Measurements from ENCODE around the gene CPN1.

Gene CPN1

GRCh38 chr10:100104300-100104699, 22.6 kb upstream of the CPN1 start:
- H3K27ac ChIP-seq (ENCODE audit: low read length), result no peak overlapping the region
- DNase-seq, result no peak
- no peak for TF ChIP-seq EZH2phosphoT487 (IDR thresholded peaks at IDR 0.05; ENCODE audit: low read length)
- TF ChIP-seq EZH2 (optimal IDR thresholded peaks at IDR 0.05; ENCODE audit: low read depth, low read length), result no peak
- TF ChIP-seq CTCF (IDR thresholded peaks at IDR 0.05; ENCODE audit: low read length), result no peak
- H3K4me1 ChIP-seq (ENCODE audit: low read length), result no peaks in the 10 kb centered on the region
- no peak overlapping the region for H3K9ac ChIP-seq (ENCODE audit: low read length)
- no peaks in the 10 kb centered on the region for H3K36me3 ChIP-seq (replicated peaks; ENCODE audit: insufficient read depth, low read length)
- H3K79me2 ChIP-seq (ENCODE audit: low read length), result no peaks in the 10 kb centered on the region
- H3K4me3 ChIP-seq (ENCODE audit: low read length), result no peak overlapping the region
- no peaks in the 10 kb centered on the region for H4K20me1 ChIP-seq (ENCODE audit: insufficient read depth, low read length)
- no peak overlapping the region for H3K4me2 ChIP-seq (ENCODE audit: low read depth, low read length)
- H3K9me2 ChIP-seq (replicated peaks; ENCODE audit: insufficient read depth, low read length), result no peaks in the 10 kb centered on the region
- no peaks in the 10 kb centered on the region for H3F3A ChIP-seq (ENCODE audit: insufficient read depth, low read length)
- no peaks in the 10 kb centered on the region for H3K27me3 ChIP-seq (replicated peaks; ENCODE audit: insufficient read depth, low read length)
- H2AFZ ChIP-seq (ENCODE audit: low read length), result no peak overlapping the region
- no peaks in the 10 kb centered on the region for H3K9me3 ChIP-seq (replicated peaks; ENCODE audit: insufficient read depth, low read length)

GRCh38 chr10:100103581-100103980, 21.9 kb upstream of the CPN1 start:
- Histone ChIP-seq H3K4me3 (ENCODE audit: low read length) (no peak overlapping the region), H3K9ac (ENCODE audit: low read length) (no peak overlapping the region), H3K36me3 (replicated peaks; ENCODE audit: insufficient read depth, low read length) (no peaks in the 10 kb centered on the region), H3F3A (ENCODE audit: insufficient read depth, low read length) (no peaks in the 10 kb centered on the region), H3K27ac (ENCODE audit: low read length) (no peak overlapping the region), H3K4me1 (ENCODE audit: low read length) (no peaks in the 10 kb centered on the region), H3K9me3 (replicated peaks; ENCODE audit: insufficient read depth, low read length) (no peaks in the 10 kb centered on the region), H4K20me1 (ENCODE audit: insufficient read depth, low read length) (no peaks in the 10 kb centered on the region), H3K79me2 (ENCODE audit: low read length) (no peaks in the 10 kb centered on the region), H3K4me2 (ENCODE audit: low read depth, low read length) (no peak overlapping the region), H2AFZ (ENCODE audit: low read length) (no peak overlapping the region), H3K27me3 (replicated peaks; ENCODE audit: insufficient read depth, low read length) (no peaks in the 10 kb centered on the region), H3K9me2 (replicated peaks; ENCODE audit: insufficient read depth, low read length) (no peaks in the 10 kb centered on the region)
- DNase-seq, result no peak
- TF ChIP-seq EZH2phosphoT487 (IDR thresholded peaks at IDR 0.05; ENCODE audit: low read length) (no peak), CTCF (IDR thresholded peaks at IDR 0.05; ENCODE audit: low read length) (no peak)

GRCh38 chr10:100101192-100102076, 19.8 kb upstream of the CPN1 start:
- no peak overlapping the region for H3K4me2 ChIP-seq (ENCODE audit: low read depth, low read length)

More at GRCh38 chr10:100101192-100102076, 19.8 kb upstream of the CPN1 start:
- Histone ChIP-seq H3F3A (ENCODE audit: insufficient read depth, low read length) (no peaks in the 10 kb centered on the region), H3K27me3 (replicated peaks; ENCODE audit: insufficient read depth, low read length) (no peaks in the 10 kb centered on the region), H3K9me2 (replicated peaks; ENCODE audit: insufficient read depth, low read length) (no peaks in the 10 kb centered on the region), H3K27ac (ENCODE audit: low read length) (no peak overlapping the region), H3K9me3 (replicated peaks; ENCODE audit: insufficient read depth, low read length) (no peaks in the 10 kb centered on the region), H3K4me1 (ENCODE audit: low read length) (no peaks in the 10 kb centered on the region), H3K9ac (ENCODE audit: low read length) (no peak overlapping the region), H4K20me1 (ENCODE audit: insufficient read depth, low read length) (no peaks in the 10 kb centered on the region), H3K36me3 (replicated peaks; ENCODE audit: insufficient read depth, low read length) (no peaks in the 10 kb centered on the region), H3K4me3 (ENCODE audit: low read length) (no peak overlapping the region), H2AFZ (ENCODE audit: low read length) (no peak overlapping the region), H3K79me2 (ENCODE audit: low read length) (no peaks in the 10 kb centered on the region)
- TF ChIP-seq EZH2phosphoT487 (IDR thresholded peaks at IDR 0.05; ENCODE audit: low read length) (no peak), EZH2 (optimal IDR thresholded peaks at IDR 0.05; ENCODE audit: low read depth, low read length) (no peak), CTCF (IDR thresholded peaks at IDR 0.05; ENCODE audit: low read length) (no peak)
- no peak for DNase-seq
